Fibroblast of upper back skin (primary cell): ENCODE results near the gene RMC1.
A peak's percentile ranks its signal among the peaks of the same experiment; 100 is the strongest.
"Not testable (repeated sequence)": the region's sequence is repeated elsewhere in the genome, so short reads cannot be mapped to it uniquely, and the experiment has no call there.

ENCODE experiments used
- DNase-seq: peaks from one replicate; pipeline ENCODE4 v3.0.0-alpha.2; 2013

RMC1 gene

GRCh38 chr18:23503038-23503962 is at the start of gene RMC1:
TSS of gene RMC1 (plus strand) at chr18:23503511. CDS start at chr18:23503619, 108 bp downstream.
- DNase-seq = peak; percentile 90

- peak; percentile 9 for DNase-seq
These were observed 49.6 kb upstream of the RMC1 start for GRCh38 chr18:23453680-23454058.

DNA sequence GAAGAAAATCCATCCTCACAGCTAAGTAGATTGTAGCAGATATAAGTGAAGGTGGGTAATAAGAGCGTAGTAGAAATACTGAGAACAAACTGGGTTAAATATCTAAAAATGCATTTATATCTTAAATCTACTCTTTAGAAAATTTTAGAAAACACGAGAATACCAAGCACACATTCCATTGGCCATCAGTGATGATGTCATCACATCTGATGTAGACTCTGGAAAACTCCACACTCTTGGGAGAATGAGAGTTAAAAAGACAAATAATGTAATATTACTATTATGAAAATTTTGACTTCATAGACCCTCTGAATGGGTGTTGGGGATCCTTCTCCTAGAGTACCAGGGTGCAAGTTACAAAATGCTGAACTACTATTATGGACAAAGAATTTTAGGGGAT is 46.5 kb upstream of the RMC1 start:
- DNase-seq = no peak

- DNase-seq = no peak
These were observed 44.3 kb upstream of the RMC1 start for GRCh38 chr18:23458830-23459529.

DNA sequence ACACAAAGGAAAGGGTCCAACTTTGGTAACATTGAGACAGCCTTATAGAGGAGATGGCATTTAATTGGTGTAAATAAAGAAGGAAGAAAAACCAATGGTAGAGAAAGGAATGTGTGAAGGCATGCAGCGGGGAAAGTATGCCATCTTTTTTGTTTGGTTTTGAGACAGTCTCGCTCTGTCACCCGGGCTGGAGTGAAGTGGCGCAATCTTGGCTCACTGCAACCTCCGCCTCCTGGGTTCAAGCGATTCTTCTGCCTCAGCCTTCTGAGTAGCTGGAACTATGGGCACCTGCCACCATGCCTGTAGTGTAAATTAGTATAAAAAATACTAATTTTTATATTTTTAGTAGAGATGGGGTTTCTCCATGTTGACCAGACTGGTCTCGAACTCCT is 43.8 kb upstream of the RMC1 start:
- DNase-seq = no peak

- no peak for DNase-seq
These were observed 42.7 kb upstream of the RMC1 start for GRCh38 chr18:23460285-23461273.

- peak; percentile 10 for DNase-seq
These were observed 40.4 kb upstream of the RMC1 start for GRCh38 chr18:23462876-23463275.

DNA sequence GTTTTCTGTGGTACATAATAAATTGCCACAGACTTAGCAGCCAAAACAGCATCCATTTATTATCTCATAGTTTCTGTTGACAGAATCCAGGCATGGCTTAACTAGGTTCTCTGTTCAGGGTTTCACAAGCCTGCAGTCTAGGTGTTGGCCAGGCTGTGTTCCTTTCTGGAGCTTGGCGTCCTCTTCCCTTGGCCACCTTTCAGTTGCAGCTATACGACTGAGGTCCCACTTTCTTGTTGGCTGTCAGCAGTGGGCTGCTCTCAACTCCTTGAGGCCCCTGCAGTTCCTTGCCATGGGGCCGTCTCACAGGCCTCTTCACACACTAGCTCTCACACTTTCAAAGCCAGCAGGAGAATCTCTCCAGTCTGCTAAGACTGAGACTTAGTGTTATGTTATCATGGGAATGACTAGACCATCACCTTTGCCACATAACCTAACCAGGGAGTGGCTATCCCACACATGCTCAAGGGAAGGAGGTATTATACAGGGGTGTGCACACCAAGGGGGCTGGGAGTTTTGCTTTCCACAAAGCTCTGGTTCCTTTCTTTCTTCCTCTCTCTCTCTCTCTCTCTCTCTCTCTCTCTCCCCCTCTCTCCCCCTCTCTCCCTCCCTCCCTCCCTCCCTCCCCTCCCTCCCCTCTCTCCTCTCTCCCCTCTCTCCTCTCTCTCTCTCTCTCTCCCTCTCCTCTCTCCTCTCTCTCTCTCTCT is 34.4 kb upstream of the RMC1 start:
- no peak for DNase-seq

DNA sequence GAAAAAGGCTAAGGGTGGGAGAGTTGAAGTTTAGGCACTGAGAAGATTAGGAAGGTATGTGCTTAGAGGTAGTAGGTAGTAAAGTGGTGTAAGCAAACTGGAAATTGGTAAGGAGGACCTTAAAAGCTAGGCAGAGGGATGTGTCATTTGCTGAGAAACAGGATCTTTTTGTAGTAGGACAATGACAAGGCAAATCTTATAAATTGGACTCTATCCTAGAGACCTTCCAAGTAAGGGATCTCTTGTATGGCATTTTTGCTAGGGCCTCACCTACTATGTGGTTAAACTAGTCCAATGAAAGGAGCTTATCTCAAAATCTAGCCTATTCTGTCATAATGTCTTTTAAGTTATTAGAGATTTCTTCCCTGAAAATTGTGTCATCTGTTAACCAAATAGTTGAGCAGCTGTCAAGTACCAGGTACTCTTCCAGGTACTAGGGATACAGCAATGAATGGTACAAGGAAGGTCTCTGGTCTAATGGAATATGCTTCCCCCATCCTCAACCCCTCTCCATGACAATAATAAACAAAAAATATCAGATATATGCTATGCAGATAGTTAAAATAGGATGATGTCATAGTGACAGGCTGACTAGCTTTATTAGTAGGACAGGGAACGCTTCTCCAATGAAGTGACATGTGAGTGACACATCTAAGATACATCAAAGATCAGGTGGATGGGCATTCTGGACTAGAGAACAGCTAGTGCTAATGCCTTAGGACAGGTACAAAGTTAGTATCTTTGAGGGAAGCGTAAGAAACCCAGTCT is 32.5 kb upstream of the RMC1 start:
- no peak for DNase-seq

GRCh38 chr18:23471486-23471885 is 31.8 kb upstream of the RMC1 start:
- DNase-seq = no peak

DNA sequence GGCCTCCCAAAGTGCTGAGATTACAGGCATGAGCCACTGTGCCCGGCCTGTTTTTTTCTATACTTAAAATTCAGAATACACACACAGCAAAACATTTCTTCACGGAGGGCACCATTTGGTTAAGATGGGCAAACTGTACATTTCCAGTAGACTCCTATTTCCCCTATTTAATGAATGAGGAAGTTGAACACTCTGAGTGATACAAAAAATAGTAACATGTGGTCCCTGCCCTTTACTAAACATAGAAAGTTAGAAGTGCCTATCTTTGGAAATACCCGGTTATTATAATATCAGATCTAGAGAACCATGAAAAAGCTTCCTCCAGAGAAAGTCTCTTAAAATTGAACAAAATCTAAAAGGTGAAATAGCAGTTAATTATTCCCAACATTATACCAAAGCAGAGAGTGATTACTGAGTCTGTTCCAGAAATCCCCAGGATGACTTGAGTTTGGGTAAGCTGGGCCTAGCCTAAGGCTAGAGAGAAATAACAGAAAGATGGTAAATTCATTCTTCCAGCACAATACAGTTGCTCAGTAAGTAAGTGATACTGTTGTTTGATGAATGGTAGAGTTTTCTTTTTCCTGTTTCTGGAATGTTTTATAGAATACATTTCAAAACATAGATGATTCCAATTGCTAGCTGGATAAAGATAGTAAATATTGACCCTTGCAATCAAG is 23.3 kb upstream of the RMC1 start:
- no peak for DNase-seq

- no peak for DNase-seq
These were observed 18.6 kb upstream of the RMC1 start for GRCh38 chr18:23484561-23485182.

GRCh38 chr18:23485386-23485785 is 17.9 kb upstream of the RMC1 start:
- no peak for DNase-seq

DNA sequence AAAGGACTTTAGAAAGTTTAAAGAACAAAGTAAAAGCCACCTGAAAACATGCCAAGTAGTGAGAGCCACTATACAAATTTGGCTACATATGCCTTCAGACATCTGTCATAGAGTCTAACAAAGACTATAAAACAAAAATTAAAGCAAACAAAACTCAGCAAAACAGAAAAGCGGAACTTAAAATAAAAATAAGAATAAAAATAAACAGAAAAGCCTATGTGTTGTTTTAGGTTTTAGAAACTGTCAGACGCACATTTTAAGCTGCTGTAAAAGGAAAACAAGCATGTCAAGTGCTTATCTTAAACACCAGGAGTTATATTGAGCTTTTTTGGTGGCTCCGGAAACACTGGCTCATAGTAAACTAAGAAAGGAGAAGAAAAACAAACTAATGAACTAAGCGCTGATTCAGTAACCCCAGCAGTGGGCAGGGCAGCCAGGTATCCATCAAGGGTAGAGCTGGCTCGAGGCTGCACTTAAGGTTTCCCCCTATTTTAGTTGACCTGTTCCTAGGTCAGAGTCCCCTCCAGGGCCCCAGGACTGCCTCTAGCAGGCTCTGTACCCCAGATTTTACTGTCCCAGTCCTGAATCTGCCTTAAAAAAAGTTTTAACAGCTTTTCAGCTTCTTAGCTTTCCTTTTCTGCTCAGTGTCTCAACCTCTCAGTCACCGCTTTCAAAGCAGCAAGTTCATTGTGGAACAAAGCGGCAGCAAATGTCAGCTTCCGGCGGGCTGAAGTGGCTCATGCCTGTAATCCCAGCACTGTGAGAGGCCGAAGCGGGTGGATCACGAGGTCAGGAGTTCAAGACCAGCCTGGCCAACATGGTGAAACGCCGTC is 15.4 kb upstream of the RMC1 start:
- DNase-seq = no peak

DNA sequence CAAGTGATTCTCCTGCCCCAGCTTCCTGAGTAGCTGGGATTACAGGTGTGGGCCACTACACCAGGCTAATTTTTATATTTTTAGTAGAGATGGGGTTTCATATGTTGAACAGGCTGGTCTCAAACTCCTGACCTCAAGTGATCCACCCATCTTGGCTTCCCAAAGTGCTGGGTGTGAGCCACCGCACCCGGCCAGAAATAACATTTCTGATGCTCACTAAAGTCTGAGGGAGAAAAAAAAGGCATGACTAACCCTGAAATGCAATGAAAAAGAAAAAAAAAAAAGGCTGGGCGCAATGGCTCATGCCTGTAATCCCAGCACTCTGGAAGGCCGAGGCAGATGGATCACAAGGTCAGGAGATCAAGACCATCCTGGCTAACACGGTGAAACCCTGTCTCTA is 13.7 kb upstream of the RMC1 start:
- not testable (repeated sequence) for DNase-seq

GRCh38 chr18:23493654-23494053 is 9.7 kb upstream of the RMC1 start:
- DNase-seq = no peak

DNA sequence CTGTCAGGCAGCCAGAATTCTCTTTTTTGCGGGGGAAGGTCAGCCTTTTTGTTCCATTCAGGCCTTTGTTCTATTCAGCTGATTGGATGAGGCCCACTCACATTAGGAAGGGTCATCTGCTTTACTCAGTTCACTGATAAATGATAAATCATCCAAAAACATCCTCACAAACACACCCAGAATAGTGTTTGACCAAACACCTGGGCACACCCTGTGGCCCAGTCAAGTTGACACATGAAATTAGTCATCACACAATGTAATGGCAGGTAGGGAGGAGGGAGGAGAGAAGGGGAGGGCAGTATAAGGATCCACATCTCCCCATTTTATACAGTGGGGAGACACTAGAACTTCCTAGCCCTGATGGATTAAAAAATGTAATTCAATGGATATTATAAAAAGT is 8.3 kb upstream of the RMC1 start:
- DNase-seq = no peak

- DNase-seq = no peak
These were observed 7.4 kb upstream of the RMC1 start for GRCh38 chr18:23495723-23496440.

DNA sequence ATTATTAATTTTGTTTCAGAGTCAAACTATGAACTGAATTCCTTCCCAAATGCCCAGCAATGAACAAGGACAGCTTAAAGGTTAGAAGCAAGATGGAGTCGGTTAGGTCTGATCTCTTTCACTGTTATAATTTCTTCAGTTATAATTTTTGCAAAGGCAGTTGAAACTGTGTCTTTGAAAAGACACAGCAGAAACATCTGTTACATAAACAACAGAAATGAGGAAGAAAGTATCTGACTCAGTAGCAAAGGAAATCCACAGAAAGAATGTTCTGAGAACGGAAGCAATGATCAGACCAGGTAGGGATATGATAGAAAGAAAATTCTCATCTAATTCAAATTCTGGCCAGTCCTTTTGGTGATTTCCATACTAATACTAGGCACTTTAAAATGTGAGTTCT is 5.2 kb upstream of the RMC1 start:
- no peak for DNase-seq
